Activated CD4-positive, alpha-beta memory T cell treated with anti-CD3 and anti-CD28 coated beads, Interleukin-2, amount 10 ng/mL, durations not matched to agents 7 days and 5 days (primary cell): ENCODE measurements around the gene HEPHL1. TPM values are rescaled to one million over a fixed set of nuclear protein-coding genes. Genes with fewer than 3 reads are reported as not detected.

Experiments
- CTCF ChIA-PET: fragments of 350-600 bp; sonication (Branson Sonifier 250); formaldehyde crosslinking; loops from one replicate; lab custom pipeline; 2021; ENCODE audit warnings: antibody characterized with exemption, inconsistent platforms; lab: Charles Lee
- POLR2A ChIA-PET: fragments of 350-600 bp; sonication (Branson Sonifier 250); formaldehyde crosslinking; loops from one replicate; lab custom pipeline; 2021; ENCODE audit warnings: antibody characterized with exemption; lab: Charles Lee
- DNase-seq: peaks from one replicate; pipeline ENCODE4 v3.0.0-alpha.2; 2020
- H3K27ac Mint-ChIP-seq: one replicate; pipeline ENCODE4 v1.8.0; 2021; ENCODE audit warnings: mild to moderate bottlenecking, mixed read lengths
- H3K27me3 Mint-ChIP-seq: one replicate; pipeline ENCODE4 v1.8.0; 2021; ENCODE audit warnings: mixed read lengths
- H3K36me3 Mint-ChIP-seq: one replicate; pipeline ENCODE4 v1.8.0; 2021; ENCODE audit warnings: low read depth, mixed read lengths
- H3K4me1 Mint-ChIP-seq: one replicate; pipeline ENCODE4 v1.8.0; 2021; ENCODE audit warnings: mixed read lengths
- H3K4me3 Mint-ChIP-seq: one replicate; pipeline ENCODE4 v1.8.0; 2021; ENCODE audit warnings: mild to moderate bottlenecking, mixed read lengths
- H3K9me3 Mint-ChIP-seq: one replicate; pipeline ENCODE4 v1.8.0; 2021; ENCODE audit warnings: mixed read lengths
- total RNA-seq, 2 experiments: library from RNA; stranded (reverse); gene quantifications; one replicate each; pipeline ENCODE4 v1.2.3, GENCODE V29; 2021

The HEPHL1 gene
- total RNA-seq, 2 experiments from 2014 or later: not detected

DNA sequence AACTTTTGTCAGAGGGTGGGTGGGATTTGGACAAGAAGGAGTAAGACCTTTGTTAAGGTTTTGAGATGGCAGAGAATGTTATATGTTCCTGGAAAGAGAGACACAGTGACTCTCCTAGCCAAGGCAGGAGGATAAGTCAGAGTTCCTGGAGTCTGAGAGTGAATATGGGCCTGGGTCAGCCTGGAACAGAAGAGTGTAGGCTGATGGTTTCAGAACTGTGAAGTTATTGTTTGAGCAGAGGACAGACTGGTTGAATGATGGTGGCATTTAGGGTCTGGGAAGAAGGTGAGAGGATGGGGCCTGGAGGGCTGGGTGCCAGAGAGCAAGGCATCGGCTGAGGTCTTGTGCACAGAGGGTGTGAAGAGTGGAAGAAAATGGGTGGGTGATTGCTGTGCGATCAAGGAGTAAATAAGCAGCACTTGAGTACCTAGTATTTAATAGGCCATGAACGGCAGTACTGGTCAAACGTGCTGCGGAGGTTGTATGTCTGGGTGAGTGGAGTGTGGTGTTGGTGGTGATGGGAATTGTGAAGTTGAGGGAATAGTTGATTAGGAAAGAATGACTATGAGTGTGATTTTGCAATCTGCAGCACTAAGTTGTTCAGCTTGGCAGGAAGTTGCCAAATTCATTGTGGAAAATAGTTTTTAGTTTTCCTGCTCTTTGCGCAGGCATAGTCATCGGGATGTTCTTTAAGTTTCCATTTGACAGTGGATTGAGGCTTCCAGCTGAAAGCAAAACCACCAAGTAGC is 109.3 kb downstream of the HEPHL1 start:
- H3K27ac Mint-ChIP-seq: no peak overlapping the region
- no peaks in the 10 kb centered on the region for H3K36me3 Mint-ChIP-seq
- ChIA-PET CTCF (no interaction called here), POLR2A (interaction anchor here (1.8 to 3.0 kb wide), 7 partner anchors 14 to 1660 kb away, joined by 4 to 26 read pairs (median 11); partner anchors contain the start of genes ANKRD49, C11orf54, CEP57 and FAM76B)
- no peaks in the 10 kb centered on the region for H3K27me3 Mint-ChIP-seq
- no peaks in the 10 kb centered on the region for H3K9me3 Mint-ChIP-seq
- no peak overlapping the region for H3K4me3 Mint-ChIP-seq
- no peak for DNase-seq
- H3K4me1 Mint-ChIP-seq: peaks cover 35% of the 10 kb centered on the region

- no peaks in the 10 kb centered on the region for H3K9me3 Mint-ChIP-seq
- peaks cover 42% of the 10 kb centered on the region for H3K4me1 Mint-ChIP-seq
- no peak overlapping the region for H3K4me3 Mint-ChIP-seq
- no peak overlapping the region for H3K27ac Mint-ChIP-seq
- no peaks in the 10 kb centered on the region for H3K27me3 Mint-ChIP-seq
- DNase-seq: no peak
- ChIA-PET CTCF (no interaction called here), POLR2A (interaction anchor here (0.7 to 2.0 kb wide), 4 partner anchors 149 to 413 kb away, joined by 3 to 5 read pairs (median 3); partner anchors contain the start of genes ANKRD49, MED17 and MRE11)
- H3K36me3 Mint-ChIP-seq: peaks cover 7% of the 10 kb centered on the region
Measured at GRCh38 chr11:94131047-94131717, 110.0 kb downstream of the HEPHL1 start.

DNA sequence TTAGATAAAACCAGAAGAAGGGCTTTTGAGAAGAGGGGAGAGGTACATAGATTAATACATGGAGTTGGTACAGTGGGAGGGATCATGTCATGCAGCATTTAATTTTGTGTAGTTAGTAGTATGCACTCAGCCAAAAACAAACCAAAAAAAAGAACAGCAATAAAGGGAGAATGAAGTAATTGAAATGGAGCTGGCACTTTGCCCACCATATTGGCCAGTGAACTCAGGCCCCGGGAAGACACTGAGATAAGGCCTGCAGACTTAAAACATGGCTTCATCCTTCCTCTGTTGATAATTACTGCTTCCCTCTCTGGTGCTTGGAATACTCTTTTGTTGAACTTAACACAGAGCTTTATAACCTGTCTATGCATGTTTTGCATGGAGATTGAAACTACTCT is 110.6 kb downstream of the HEPHL1 start:
- H3K9me3 Mint-ChIP-seq: peaks cover under 1% of the 10 kb centered on the region
- peaks cover 9% of the 10 kb centered on the region for H3K36me3 Mint-ChIP-seq
- peaks cover 48% of the 10 kb centered on the region for H3K4me1 Mint-ChIP-seq
- POLR2A ChIA-PET: interaction anchor here (0.7 to 0.9 kb wide), 3 partner anchors 148 to 362 kb away, joined by 3 read pairs; partner anchors contain the start of genes ANKRD49, MED17 and MRE11
- no peaks in the 10 kb centered on the region for H3K27me3 Mint-ChIP-seq
- DNase-seq: no peak
- H3K27ac Mint-ChIP-seq: no peak overlapping the region
- no peak overlapping the region for H3K4me3 Mint-ChIP-seq
- CTCF ChIA-PET: no interaction called here

DNA sequence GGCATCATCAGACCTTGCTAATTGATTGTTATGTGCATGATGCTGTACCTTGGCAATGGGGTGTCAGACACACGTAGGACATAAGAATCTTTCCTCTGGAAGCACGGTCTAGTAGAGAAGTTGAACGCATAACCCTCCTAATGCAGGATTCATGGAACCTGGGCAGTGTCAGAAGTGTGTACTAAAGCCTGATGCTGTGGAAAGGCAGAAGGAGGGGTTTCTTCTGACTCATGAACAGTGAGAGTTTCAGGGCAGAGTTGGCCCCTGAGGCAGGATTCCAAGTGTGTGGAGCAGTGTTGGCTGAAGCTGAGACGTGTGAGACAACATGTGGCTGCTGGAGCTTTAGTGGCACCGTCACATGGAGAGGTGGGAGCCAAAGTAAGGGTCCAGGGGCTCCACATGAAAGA is 111.0 kb downstream of the HEPHL1 start:
- ChIA-PET CTCF (no interaction called here), POLR2A (no interaction called here)
- Mint-ChIP-seq H3K27me3 (no peaks in the 10 kb centered on the region), H3K27ac (no peak overlapping the region), H3K36me3 (peaks cover 13% of the 10 kb centered on the region), H3K9me3 (peaks cover 2% of the 10 kb centered on the region), H3K4me3 (no peak overlapping the region), H3K4me1 (peaks cover 46% of the 10 kb centered on the region)
- DNase-seq: no peak

DNA sequence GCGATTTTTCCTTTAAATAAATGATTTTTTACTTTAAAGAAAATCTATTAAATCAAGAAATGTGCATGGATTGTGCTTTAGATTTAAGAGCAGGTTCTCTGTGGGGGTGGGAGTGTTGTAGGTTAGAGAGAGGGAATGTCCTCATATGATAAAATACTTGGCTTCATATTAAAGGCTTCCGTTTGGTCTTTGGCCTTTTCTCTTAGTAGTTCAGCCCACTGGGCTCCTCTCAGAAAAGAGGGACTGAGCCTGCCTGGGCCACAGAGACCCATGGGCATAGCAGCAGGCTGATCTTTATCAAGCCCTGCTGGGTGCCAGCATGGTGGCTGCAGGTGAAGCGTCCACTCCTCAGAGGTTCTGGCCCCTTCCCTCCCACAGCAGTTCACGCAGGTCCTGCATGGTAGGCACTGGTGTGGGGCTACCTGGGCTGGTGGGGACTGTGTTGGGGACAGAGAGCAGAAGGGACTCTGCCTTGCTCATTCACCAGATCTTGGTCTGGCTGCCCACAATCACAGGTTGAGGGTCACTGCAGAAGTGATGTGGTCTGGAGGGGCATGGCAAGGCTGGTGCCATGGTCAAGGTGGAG is 111.8 kb downstream of the HEPHL1 start:
- Mint-ChIP-seq H3K4me1 (peaks cover 39% of the 10 kb centered on the region), H3K27me3 (no peaks in the 10 kb centered on the region), H3K36me3 (peaks cover 15% of the 10 kb centered on the region), H3K4me3 (no peak overlapping the region), H3K27ac (no peak overlapping the region), H3K9me3 (peaks cover 2% of the 10 kb centered on the region)
- no peak for DNase-seq
- POLR2A ChIA-PET: no interaction called here
- CTCF ChIA-PET: no interaction called here

DNA sequence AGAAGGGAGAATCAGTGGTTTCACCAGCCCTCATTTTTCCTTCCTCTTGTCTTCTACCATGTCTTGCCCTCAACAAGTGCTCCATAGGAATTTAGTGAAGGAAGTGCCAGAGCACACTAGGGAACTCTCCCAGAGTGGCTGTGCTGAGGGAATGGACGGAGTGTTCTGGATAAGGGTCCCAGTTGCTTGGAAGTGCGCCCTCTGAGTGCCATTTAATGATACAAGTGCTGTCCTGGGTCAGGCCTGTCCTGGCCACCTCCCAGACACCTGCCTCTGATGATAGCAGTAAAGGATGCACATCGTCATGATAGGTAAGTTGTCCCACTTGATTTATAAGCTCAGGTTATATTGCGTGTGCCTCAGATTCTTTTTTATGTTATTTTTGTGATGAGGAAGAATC is 112.6 kb downstream of the HEPHL1 start:
- peaks cover 2% of the 10 kb centered on the region for H3K9me3 Mint-ChIP-seq
- DNase-seq: no peak
- POLR2A ChIA-PET: no interaction called here
- CTCF ChIA-PET: no interaction called here
- H3K4me1 Mint-ChIP-seq: peaks cover 35% of the 10 kb centered on the region
- H3K4me3 Mint-ChIP-seq: no peak overlapping the region
- no peak overlapping the region for H3K27ac Mint-ChIP-seq
- H3K27me3 Mint-ChIP-seq: no peaks in the 10 kb centered on the region
- H3K36me3 Mint-ChIP-seq: peaks cover 15% of the 10 kb centered on the region

GRCh38 chr11:94134651-94135512 is 113.7 kb downstream of the HEPHL1 start:
- no peaks in the 10 kb centered on the region for H3K27me3 Mint-ChIP-seq
- H3K36me3 Mint-ChIP-seq: peaks cover 15% of the 10 kb centered on the region
- peaks cover 35% of the 10 kb centered on the region for H3K4me1 Mint-ChIP-seq
- H3K27ac Mint-ChIP-seq: no peak overlapping the region
- ChIA-PET POLR2A (no interaction called here), CTCF (no interaction called here)
- no peak overlapping the region for H3K4me3 Mint-ChIP-seq
- peak; percentile 26 for DNase-seq
- H3K9me3 Mint-ChIP-seq: peaks cover 2% of the 10 kb centered on the region

DNA sequence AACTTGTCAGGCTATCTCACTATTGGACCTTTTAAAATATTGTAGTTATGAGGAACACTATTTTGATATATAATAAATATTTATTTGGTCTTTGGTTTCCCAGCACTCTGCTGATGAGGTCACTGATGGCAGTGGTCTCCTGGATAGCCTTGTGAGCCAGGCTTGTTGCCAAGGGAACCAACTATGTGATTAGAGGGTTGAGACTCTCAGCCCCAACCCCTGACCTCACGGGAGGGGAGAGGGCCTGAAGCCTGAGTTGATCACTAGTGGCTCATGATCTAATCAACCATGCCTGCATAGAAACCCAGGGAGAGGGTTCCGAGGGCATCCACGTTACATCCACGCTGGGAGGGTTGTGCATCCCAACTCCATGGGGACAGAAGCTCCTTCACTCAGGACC is 118.3 kb downstream of the HEPHL1 start:
- Mint-ChIP-seq H3K27ac (no peak overlapping the region), H3K36me3 (peaks cover 15% of the 10 kb centered on the region), H3K27me3 (no peaks in the 10 kb centered on the region), H3K9me3 (peaks cover 2% of the 10 kb centered on the region), H3K4me3 (no peak overlapping the region), H3K4me1 (peaks cover 32% of the 10 kb centered on the region)
- ChIA-PET POLR2A (interaction anchor here (0.6 kb wide), 1 partner anchor 297 kb away, joined by 3 read pairs; no protein-coding TSS in a partner anchor), CTCF (interaction anchor here (1.8 kb wide), 1 partner anchor 10 kb away, joined by 6 read pairs; the partner anchor contains the start of gene PANX1)
- no peak for DNase-seq

DNA sequence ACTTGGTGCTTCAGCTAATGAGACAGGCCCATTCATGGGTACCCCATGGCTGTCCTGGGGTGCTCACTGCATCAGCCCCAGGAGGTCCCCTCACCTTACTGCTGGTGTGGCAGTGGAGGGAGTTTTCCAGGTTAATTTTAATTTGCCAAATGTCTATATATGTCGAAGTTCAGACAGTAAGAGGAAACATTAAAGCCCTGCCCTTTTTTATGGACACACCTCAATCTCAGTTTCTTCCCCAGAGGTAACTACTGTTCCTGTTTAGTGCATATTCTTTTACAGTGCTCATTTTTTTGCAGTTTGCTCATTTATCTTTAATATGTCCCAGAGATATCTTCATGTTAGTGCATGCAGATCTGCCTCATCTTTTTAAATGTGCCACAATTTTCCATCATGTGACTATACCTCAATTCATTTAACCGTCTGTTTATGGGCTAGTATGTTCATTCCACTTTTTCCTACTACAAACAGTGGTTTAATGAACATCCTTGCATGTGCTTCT is 119.1 kb downstream of the HEPHL1 start:
- H3K4me1 Mint-ChIP-seq: peaks cover 25% of the 10 kb centered on the region

DNA sequence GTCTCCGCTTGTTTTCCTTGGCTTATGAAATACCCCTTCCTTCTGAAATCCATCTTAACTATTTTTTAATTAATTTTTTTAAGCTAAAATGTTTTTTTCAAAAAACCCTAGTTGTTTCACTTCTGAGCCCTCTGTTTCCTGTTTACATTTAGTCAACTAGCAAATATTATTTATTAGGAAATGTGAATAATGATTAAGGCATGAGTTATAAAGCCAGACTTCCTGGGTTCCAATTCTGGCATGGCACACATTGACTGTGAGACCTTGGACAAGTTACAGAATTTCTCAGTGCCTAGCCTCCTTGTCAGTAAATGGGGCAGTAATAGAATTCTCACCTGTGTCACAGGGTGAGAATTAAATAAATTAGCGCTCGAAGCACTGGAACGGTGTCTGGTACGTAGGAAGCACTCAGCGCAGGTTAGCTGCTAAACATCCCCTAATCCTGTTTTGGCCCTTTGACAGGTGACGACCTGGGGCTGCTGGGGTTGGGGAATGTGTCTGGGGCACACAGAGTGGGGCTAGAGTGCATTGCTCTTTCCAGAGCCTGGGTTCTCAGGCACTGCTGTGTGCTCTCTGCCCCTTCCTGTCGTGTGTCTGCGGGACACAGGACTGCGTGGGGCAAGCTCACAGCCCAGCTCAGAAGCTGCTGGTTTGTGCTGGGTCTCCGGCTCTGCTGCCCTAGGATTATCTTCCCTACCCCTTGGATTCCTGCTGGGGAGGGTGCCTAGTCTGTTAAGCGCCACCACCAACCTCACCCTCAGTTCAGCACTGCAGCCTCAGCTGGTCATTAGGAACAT is 120.6 kb downstream of the HEPHL1 start:
- no peak overlapping the region for H3K4me3 Mint-ChIP-seq
- H3K4me1 Mint-ChIP-seq: peaks cover 19% of the 10 kb centered on the region
- POLR2A ChIA-PET: interaction anchor here (1.6 kb wide), 1 partner anchor 13 kb away, joined by 6 read pairs; the partner anchor contains the start of gene PANX1
- DNase-seq: no peak
- H3K9me3 Mint-ChIP-seq: peaks cover 2% of the 10 kb centered on the region
- H3K27ac Mint-ChIP-seq: no peak overlapping the region
- no peaks in the 10 kb centered on the region for H3K27me3 Mint-ChIP-seq
- CTCF ChIA-PET: no interaction called here
- peaks cover 6% of the 10 kb centered on the region for H3K36me3 Mint-ChIP-seq

More for the DNA sequence above, 119.1 kb downstream of the HEPHL1 start:
- Mint-ChIP-seq H3K27me3 (no peaks in the 10 kb centered on the region), H3K4me3 (no peak overlapping the region), H3K9me3 (peaks cover 2% of the 10 kb centered on the region), H3K36me3 (peaks cover 15% of the 10 kb centered on the region), H3K27ac (no peak overlapping the region)
- no peak for DNase-seq
- POLR2A ChIA-PET: interaction anchor here (0.6 kb wide), 1 partner anchor 296 kb away, joined by 3 read pairs; no protein-coding TSS in a partner anchor
- CTCF ChIA-PET: no interaction called here

DNA sequence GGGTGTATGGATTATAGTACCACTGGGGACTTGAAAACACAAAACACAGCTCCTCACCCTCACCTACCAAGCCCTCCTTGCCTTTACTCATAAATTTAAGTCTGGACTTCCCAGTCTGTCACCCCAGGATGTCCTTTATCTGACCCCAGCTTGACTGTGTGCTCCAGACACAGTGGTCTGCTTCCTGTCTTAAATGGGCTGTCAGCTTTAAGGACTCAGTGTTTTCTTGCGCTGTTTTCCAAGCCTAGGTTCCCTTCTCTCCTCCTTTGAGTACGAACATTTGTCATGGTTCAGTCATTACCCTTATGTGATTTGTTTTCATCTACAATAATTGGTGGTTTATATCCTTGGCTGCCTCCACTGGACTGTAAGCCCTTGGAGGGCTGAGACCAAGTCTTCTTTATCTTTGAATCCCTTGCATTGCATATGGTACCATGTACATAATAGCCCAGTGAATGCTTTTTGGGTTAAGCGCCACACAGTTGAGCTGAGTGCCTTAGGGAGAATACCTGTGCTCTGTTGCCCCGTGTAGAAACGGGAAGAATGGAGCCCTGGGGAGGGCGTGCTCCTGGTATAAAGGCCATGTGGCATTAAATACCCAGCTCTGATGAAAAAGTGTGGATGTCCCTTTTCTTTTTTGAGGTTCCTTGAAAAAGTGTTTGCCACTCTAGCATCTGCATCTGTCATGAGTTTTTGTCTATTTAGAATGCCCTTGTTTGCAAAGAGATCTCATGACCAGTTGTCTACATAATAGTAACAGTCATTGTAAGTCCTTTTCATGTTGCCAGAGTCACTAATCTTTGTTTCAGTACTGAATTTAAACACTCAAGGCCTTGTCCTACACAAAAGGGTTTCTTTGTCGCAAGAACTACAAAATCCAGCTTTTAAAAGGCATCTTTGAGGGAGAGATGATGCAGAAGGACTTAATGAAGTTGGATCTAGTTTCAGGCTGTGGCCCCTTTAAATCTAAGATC is 121.4 kb downstream of the HEPHL1 start:
- ChIA-PET POLR2A (interaction anchor here (1.6 kb wide), 1 partner anchor 14 kb away, joined by 6 read pairs; the partner anchor contains the start of gene PANX1), CTCF (no interaction called here)
- H3K27me3 Mint-ChIP-seq: no peaks in the 10 kb centered on the region
- H3K4me1 Mint-ChIP-seq: peaks cover 23% of the 10 kb centered on the region
- no peaks in the 10 kb centered on the region for H3K36me3 Mint-ChIP-seq
- H3K9me3 Mint-ChIP-seq: no peaks in the 10 kb centered on the region
- H3K27ac Mint-ChIP-seq: no peak overlapping the region
- no peak for DNase-seq
- H3K4me3 Mint-ChIP-seq: no peak overlapping the region
